ENCODE data around the gene SMIM41. TPM values are rescaled to one million over a fixed set of nuclear protein-coding genes. Genes with fewer than 3 reads are reported as not detected.

Gene SMIM41
- total RNA-seq, 6 donors from 2014 or later: 4.7 to 25.1 (median 15.4) TPM

- no peak for DNase-seq
- no peak for ATAC-seq (ENCODE audit: low FRiP score in 2 of 2)
- Histone ChIP-seq H3K36me3 (no peaks in the 10 kb centered on the region), H3K27ac (no peak overlapping the region), H3K4me1 (peaks cover 47 to 67% (median 59%) of the 10 kb centered on the region in 4 donors), H3K4me3 (no peak overlapping the region), H3K27me3 (no peaks in the 10 kb centered on the region), H3K9me3 (no peaks in the 10 kb centered on the region)
- WGBS, 2 donors: 88 to 96% methylated on average over 7 of the region's 7 CpGs
- TF ChIP-seq POLR2A (IDR thresholded peaks at IDR 0.05) (no peak), POLR2AphosphoS5 (IDR thresholded peaks at IDR 0.05) (no peak), CTCF (IDR thresholded peaks at IDR 0.05) (no peak), EP300 (IDR thresholded peaks at IDR 0.05) (no peak)
Measured at GRCh38 chr12:52122904-52123303, 43.4 kb downstream of the SMIM41 start.

GRCh38 chr12:52123487-52124186 is 44.1 kb downstream of the SMIM41 start:
- no peaks in the 10 kb centered on the region for H3K27me3 ChIP-seq
- no peak overlapping the region for H3K4me3 ChIP-seq
- peaks cover 54 to 71% (median 59%) of the 10 kb centered on the region in 4 donors for H3K4me1 ChIP-seq
- WGBS, 2 donors: 59 to 63% methylated on average over 8 of the region's 8 CpGs
- H3K27ac ChIP-seq: peak overlapping the region in 1 of 4 donors; percentile 90
- H3K36me3 ChIP-seq: no peaks in the 10 kb centered on the region
- H3K9me3 ChIP-seq: no peaks in the 10 kb centered on the region
- no peak for ATAC-seq (ENCODE audit: low FRiP score in 2 of 2)
- no peak for TF ChIP-seq CTCF (IDR thresholded peaks at IDR 0.05)
- TF ChIP-seq EP300 (IDR thresholded peaks at IDR 0.05): no peak
- no peak for TF ChIP-seq POLR2AphosphoS5 (IDR thresholded peaks at IDR 0.05)
- no peak for TF ChIP-seq POLR2A (IDR thresholded peaks at IDR 0.05)
- DNase-seq: no peak

- Histone ChIP-seq H3K9me3 (no peaks in the 10 kb centered on the region), H3K4me1 (peaks cover 40 to 59% (median 48%) of the 10 kb centered on the region in 4 donors), H3K36me3 (no peaks in the 10 kb centered on the region), H3K27ac (peak overlapping the region; percentile 81 to 90 (median 86)), H3K27me3 (no peaks in the 10 kb centered on the region), H3K4me3 (no peak overlapping the region)
- 84 to 87% methylated on average over 6 of the region's 6 CpGs for WGBS, 2 donors
- TF ChIP-seq EP300 (IDR thresholded peaks at IDR 0.05): no peak
- no peak for TF ChIP-seq POLR2A (IDR thresholded peaks at IDR 0.05)
- no peak for TF ChIP-seq POLR2AphosphoS5 (IDR thresholded peaks at IDR 0.05)
- no peak for TF ChIP-seq CTCF (IDR thresholded peaks at IDR 0.05)
- ATAC-seq (ENCODE audit: low FRiP score in 2 of 2) (no peak), DNase-seq (no peak)
Measured at GRCh38 chr12:52125476-52125900, 46.0 kb downstream of the SMIM41 start.

- 65 to 85% methylated on average over 2 of the region's 2 CpGs for WGBS, 2 donors
- H3K27ac ChIP-seq: peak overlapping the region; percentile 81 to 90 (median 86)
Measured at GRCh38 chr12:52126050-52126604, 46.6 kb downstream of the SMIM41 start.

More at GRCh38 chr12:52126050-52126604, 46.6 kb downstream of the SMIM41 start:
- no peaks in the 10 kb centered on the region for H3K9me3 ChIP-seq
- TF ChIP-seq POLR2A (IDR thresholded peaks at IDR 0.05): no peak
- TF ChIP-seq POLR2AphosphoS5 (IDR thresholded peaks at IDR 0.05): peak in 1 of 2 donors; percentile 93
- ATAC-seq (ENCODE audit: low FRiP score in 2 of 2) (peak in 1 of 2 donors; percentile 3), DNase-seq (no peak)
- H3K36me3 ChIP-seq: no peaks in the 10 kb centered on the region
- no peaks in the 10 kb centered on the region for H3K27me3 ChIP-seq
- peaks cover 36 to 54% (median 42%) of the 10 kb centered on the region in 4 donors for H3K4me1 ChIP-seq
- no peak overlapping the region for H3K4me3 ChIP-seq
